Esophagus muscularis mucosa (tissue), 3 donors: ENCODE measurements around the gene KCMF1.

Experiments
- EP300 ChIP-seq: sonication (generic); formaldehyde crosslinking; IDR thresholded peaks from one replicate; pipeline ENCODE4 v1.6.1; 2017; ENCODE audit warnings: antibody characterized with exemption
- TF ChIP-seq, protein P1 (sequence below), 3 experiments: fragments of 200-600 bp in 2 of 3; fragments of 450-650 bp in 1 of 3; sonication (generic) in 2 of 3; IDR thresholded peaks; one replicate each; pipeline ENCODE4 v1.5.1; 2017 to 2019; ENCODE audit warnings: antibody characterized with exemption in 3 of 3, mild to moderate bottlenecking in 2 of 3, moderate library complexity in 1 of 3

DNA sequence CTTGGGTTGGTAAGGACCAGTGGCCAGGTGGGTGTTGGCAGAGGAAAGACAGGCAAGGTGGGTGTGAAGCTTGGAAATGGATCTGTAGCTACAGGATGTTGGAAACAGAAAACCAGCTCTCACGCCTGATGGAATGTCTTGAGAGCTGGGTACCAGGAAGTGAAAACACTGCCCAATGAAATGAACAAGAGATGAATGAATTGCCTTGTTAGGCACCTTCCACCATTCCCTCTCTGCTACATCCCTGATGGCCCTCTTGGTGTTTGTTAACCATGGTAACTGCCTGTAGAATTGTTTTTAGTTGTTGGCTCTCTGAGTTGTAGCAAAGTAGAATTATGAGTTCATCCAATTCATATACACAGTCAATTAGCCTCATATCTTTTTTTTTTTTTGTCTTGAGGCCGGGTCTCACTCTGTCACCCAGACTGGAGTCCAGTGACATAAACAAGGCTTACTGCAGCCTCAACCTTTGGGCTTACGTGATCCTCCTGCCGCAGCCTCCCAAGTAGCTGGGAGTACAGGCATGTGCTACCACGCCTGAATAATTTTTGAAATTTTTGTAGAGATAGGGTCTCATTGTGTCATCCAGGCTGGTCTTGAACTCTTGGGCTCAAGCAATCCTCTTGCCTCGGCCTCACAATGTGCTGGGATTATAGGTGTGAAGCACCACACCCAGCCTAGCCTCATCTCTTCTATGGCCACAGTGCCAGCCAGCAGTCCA lies 9.5 kb downstream of the KCMF1 start:
- no peak for TF ChIP-seq EP300
- TF ChIP-seq, protein P1, sequence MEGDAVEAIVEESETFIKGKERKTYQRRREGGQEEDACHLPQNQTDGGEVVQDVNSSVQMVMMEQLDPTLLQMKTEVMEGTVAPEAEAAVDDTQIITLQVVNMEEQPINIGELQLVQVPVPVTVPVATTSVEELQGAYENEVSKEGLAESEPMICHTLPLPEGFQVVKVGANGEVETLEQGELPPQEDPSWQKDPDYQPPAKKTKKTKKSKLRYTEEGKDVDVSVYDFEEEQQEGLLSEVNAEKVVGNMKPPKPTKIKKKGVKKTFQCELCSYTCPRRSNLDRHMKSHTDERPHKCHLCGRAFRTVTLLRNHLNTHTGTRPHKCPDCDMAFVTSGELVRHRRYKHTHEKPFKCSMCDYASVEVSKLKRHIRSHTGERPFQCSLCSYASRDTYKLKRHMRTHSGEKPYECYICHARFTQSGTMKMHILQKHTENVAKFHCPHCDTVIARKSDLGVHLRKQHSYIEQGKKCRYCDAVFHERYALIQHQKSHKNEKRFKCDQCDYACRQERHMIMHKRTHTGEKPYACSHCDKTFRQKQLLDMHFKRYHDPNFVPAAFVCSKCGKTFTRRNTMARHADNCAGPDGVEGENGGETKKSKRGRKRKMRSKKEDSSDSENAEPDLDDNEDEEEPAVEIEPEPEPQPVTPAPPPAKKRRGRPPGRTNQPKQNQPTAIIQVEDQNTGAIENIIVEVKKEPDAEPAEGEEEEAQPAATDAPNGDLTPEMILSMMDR (IDR thresholded peaks at IDR 0.05): no peak
